Hepatocyte (in vitro differentiated cells): ENCODE measurements around the gene PPP3R1.

Experiments used
- CTCF ChIP-seq: fragments of 200-600 bp; sonication (generic); IDR thresholded peaks from 2 replicates; pipeline ENCODE4 v1.5.1; 2016; ENCODE audit warnings: antibody characterized with exemption, mild to moderate bottlenecking; ENCODE audit not compliant: poor library complexity
- EZH2 ChIP-seq: fragments of 200-600 bp; sonication (generic); IDR thresholded peaks from 2 replicates; pipeline ENCODE4 v1.6.1; 2016; ENCODE audit warnings: antibody characterized with exemption, mild to moderate bottlenecking, borderline replicate concordance

DNA sequence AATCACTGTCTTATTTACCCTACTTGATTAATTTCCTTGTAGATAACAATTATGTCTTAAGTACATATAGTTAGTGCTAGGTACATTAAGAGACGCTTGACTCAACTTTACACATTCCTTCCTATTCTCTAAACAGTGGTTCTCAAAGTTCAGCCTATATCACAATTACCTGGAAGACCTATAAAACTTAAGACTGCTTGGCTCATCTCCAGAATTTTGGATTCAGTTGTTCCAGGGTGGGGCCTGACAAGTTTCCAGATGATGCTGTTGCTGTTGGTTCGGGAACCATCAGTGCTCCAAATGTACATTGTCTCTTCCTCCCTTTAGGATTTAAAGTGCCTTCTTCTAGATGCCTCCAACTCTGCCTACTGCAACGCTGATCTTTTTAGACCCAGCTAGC is 4.0 kb downstream of the PPP3R1 start:
- TF ChIP-seq CTCF, result no peak
- TF ChIP-seq EZH2, result no peak
